ENCODE measurements around the gene RTN4R.
"Not testable (repeated sequence)": the region's sequence is repeated elsewhere in the genome, so short reads cannot be mapped to it uniquely, and the experiment has no call there.

The RTN4R gene

GRCh38 chr22:20286784-20287423 lies 18.8 kb upstream of the RTN4R start:
- not testable (repeated sequence) for DNase-seq

DNA sequence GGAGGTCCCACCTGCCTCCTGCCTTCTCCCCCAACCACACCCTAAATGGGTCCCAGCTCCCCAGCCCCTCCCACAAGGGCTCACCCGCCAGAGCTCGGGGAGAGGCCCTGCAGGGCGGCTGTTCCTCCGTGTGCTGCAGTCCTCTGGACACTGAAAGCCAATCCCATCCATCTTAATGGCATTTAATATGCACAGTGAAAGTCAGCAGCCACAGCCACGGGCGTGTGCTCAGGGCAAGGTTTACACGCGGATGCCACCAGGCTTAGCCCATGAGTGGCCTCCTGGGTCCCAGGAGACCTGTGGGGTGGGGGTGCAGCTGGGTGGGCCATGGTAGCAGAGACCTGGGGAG lies 18.2 kb upstream of the RTN4R start:
- not testable (repeated sequence) for DNase-seq

- DNase-seq, result peak; percentile 89
Observed at GRCh38 chr22:20285473-20286311, 17.6 kb upstream of the RTN4R start.

DNA sequence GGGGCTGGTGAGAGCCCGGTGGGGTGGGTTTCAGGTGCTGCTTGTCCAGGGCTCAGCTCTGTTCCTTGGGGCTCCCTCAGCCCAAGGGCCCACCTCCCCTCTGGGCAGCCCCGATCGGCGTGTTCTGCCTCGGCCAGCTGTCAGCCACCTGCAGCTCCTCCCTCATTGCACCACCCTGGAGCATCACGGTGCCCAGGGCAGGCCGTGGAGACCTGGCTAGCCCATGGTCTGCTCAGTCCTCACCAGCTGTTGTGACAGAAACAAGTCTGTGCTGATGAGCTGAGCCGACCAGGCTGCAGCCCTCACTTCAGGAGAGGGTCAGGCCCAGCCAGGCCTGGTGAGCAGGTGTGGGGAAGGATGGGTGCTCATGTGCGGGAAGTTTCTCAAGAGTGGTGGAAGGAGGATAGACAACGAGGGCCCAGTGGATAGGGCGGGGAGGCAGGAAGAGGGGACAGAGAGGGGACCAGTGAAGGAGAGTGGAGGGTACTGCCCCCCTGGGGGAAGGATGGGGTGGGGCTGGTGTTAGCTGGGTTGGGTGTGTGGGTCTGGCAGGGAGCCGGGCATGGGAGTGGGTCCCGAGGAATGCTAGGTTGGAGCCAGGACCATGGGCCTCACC lies 16.5 kb upstream of the RTN4R start:
- DNase-seq, result no peak

GRCh38 chr22:20283674-20284066 lies 15.6 kb upstream of the RTN4R start:
- DNase-seq, result no peak

DNA sequence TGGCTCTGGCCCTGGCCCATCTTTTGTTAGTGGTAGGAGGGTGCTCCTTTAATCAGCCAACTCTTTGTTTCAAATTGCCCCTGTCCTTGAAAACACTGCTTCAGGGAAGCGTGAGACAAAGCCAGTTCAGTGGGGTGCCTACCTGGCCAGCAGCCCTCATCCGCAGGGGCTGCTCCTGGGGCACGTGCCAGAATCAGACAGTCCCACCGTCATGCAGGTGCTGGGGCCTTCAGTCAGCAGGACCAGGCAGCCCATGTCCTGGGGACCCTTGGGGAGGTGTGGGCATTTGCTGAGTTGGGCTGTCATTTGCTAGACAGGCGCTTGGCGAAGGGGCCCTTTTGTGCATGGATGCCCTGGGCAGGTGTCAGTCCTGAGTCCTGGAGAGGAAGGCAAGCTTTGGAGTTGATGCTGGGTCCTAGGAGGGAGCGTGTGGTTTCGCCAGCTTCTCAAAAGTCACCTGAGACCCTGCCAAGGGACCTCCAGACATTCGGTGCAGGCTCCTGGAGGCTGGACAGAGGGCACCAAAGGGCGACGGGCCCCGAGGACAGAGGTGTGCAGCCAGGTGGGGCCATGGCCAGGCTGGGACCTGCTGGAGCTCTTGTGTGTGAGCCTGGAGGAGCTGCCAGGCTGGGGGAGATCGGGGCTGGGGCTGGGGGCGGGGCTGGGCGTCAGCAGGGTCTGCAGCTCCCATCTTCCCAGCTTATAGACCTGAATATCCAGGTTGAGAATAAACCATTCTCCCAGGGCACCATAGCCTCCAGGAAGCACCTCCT lies 15.0 kb upstream of the RTN4R start:
- no peak for DNase-seq

GRCh38 chr22:20281891-20282290 lies 13.8 kb upstream of the RTN4R start:
- DNase-seq, result no peak

DNA sequence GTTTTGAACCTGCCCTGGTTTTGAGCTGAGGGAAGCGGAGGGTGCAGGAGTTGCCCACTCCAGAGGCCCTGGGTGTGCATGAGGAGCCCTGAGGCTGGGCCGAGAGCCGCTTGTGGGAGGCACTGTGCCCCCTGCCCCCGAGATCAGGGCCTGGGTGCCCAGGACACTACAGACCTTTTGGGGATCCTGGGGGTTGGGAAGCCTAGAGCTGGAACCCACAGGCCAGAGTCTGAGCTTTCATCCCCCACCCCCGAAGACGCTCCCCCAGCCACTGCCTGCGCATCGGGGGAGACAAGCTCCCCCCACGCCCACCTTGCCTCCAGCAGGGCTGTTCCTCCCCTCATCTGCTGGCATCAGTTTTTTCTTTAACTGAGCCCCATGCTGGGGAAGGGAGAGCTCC lies 13.4 kb upstream of the RTN4R start:
- not testable (repeated sequence) for DNase-seq

- no peak for DNase-seq
Observed at GRCh38 chr22:20280866-20281265, 12.7 kb upstream of the RTN4R start.

DNA sequence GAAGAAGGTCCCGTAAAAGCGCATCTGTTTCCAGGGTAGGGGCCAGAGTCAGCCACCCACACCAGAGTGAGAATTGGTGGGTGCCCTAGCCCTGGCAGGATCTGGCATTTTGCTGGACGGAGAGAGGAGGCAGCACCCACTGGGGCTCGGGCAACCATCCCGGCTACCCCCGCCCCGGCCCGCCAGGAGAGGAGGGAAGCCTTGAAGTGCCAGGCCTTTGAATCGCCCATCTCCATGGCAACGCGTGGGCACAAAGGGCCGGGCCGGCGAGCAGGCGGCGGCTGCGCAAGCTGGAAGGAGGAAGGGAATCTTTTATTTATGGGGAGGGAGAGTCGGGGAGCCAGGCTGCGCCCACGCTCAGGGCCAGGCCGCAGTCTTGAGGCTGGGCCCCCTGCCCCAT lies 12.0 kb upstream of the RTN4R start:
- DNase-seq, result not testable (repeated sequence)

GRCh38 chr22:20279662-20280134 lies 11.6 kb upstream of the RTN4R start:
- DNase-seq, result no peak

DNA sequence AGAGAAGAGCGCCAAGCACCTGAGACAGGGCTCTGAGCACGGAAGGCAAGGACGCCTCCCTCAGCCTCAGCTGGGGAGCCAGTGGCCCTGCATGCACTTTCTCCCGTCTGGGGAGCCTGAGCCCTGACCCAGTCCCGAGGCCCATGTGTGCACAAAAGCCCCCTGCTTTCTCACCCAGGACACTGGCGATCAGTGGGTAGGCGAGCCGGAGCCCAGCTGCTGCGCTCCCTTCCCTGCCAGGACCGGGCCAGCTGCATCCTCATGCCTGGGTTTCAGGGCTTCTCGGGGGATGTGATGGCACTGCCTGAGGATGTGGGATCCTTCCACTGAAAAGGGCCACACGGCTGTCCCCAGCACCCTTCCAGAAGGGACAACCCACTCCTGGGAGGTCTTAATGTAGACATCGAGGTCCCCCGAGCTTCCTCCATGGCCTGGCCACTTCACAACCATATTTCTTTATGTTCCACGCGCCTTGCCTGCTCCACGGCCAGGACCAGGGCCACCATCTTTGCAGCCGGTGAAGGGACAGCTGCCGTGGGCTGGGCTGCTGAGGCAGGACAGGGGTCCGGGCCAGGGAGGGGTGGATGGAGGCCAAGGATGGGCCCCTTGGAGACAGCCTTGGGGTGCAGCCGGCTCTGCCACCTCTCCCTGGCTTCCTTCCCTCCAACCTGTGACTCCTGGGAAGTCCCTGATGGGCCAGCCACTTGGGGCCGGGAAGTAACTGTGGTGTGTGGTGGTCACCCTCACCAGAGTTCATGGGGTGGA lies 10.8 kb upstream of the RTN4R start:
- DNase-seq, result not testable (repeated sequence)

DNA sequence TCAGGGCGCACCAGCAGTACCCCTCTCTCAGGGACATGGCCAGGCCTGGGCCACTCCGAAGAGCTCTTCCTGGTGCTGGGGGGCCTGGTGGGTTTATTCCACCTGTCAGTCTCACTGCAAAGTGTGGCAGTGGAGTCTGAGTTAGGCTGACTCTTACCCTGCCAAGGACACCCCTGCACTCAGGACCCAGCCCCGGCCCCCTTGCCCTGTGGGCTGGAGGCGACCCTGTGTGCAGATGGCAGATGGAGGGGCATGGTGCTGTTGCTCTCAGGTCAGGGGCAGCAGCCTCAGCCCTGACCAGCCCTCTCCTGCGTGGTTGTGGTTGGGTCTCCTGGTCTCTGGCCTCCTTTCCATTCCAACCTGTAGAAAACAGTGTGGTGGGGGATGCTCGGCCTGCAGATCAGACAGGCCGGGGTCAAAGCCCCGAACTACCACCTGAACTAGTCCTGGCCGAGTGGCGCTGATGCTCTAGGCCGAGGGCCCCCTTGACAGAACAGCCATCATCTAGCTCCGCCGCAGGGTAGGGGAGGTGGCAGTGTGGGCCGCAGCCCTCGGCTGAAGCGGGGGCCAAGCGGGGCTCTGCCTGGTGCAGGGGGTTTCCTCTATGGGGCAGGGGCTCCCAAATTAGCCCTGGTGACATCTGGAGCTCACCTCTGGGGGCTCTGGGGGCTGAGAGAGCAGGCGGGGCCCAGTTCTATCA lies 10.0 kb upstream of the RTN4R start:
- not testable (repeated sequence) for DNase-seq

GRCh38 chr22:20276468-20276867 lies 8.3 kb upstream of the RTN4R start:
- no peak for DNase-seq

- DNase-seq, result no peak
Observed at GRCh38 chr22:20275836-20276235, 7.7 kb upstream of the RTN4R start.

DNA sequence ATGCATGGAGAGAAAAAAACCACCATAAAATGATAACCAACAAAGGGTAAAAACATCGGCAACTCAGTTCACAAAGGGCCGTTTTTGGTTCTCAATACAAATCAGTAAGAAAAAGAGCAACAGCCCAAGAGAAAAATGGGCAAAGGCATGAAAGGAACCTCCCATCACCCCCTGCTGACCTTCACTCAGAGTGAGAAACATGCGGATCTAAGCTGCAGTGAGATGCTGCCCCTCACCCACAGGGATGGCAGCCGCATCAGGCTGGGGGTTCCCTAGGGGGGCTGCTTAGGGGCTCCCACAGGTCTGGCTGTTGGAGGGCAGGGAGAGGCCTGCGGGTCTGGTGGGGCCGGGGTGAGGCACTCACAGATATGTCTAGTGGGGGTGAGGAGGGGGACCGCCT lies 7.2 kb upstream of the RTN4R start:
- DNase-seq, result not testable (repeated sequence)

DNA sequence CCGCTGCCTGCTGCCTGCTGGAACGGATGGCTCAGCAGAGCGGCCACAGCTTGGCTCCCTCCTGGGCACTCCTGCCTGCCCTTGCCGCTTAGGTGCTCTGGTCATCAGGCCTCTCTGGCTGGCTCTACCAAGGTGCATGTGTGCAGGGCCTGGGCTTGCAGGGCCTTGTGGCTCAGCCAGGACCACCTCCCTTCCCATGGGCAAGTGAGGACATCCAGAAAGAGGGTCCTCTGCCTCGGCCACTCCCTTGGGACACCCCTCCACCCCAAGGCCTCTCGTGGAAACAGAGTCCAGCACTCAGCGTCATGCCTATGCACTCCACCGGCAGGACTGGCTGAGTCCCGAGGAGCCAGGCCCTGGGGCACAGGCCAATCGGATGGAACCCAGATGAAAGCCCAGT lies 6.3 kb upstream of the RTN4R start:
- not testable (repeated sequence) for DNase-seq

DNA sequence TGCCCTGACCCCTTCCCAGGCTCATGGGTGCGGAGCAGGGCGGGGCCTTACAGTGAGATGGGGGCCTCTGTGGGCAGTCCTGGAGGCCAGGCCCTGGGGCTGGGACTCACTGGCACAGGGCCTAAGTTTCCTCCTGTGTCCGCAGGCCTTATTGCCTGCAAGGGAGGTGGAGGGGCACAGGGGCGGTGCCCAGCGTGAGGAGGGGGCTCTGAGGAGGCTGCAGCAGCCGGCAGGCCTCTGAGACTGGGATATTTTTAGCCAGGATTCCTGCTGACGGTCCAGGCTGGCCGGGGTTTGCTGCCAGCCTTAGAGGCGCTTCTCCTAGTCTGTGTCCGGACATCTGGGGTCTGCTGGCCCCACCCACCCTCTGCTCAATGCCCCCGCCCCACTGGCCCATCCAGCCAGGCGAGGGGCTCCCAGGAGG lies 5.7 kb upstream of the RTN4R start:
- peak; percentile 63 for DNase-seq

DNA sequence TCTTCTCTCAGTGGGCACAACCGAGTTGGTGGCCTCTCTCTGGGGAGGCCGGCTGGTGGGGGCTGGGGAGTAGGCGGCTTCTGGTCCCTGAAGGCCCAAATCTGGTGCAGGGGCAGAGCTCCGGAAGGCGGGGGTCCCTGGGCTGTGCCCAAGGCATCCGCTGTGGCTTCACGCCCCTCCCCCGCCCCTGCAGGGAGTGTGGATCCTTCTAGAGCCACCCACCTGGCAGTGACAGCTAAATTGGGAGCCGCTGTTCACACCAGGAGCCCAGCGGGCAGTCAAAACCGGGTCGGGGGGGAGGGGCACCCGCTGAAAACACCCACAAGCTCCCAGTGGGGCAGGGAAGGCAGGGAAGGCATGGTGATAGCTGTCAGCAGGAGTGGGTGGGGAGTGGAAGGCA lies 4.6 kb upstream of the RTN4R start:
- DNase-seq, result no peak

DNA sequence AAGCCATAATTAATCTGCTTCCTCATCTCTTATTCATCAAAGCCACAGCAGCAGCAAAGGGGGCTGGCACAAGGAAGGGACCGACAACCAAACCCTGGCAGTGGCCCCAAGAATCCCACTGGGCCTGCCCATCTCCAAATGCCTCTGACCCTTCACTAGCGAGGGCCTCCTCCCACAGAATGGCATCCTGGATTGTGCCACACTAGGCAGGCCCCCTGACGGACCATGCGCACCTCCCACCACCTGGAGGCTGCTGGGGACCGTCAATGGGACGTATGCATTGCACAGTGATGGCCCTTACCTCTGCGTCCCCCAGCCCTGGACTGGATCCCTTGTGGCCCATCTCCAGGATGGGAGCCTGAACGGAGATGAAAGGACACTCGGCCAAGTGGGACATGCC lies 4.1 kb upstream of the RTN4R start:
- DNase-seq, result no peak

- no peak for DNase-seq
Observed at GRCh38 chr22:20271114-20271994, 3.2 kb upstream of the RTN4R start.
